Measurements from ENCODE around the gene HSD3B7. TPM values are rescaled to one million over a fixed set of nuclear protein-coding genes. Genes with fewer than 3 reads are reported as not detected.
A peak's percentile ranks its signal among the peaks of the same experiment; 100 is the strongest.

HSD3B7 gene
- total RNA-seq, 2 experiments from 2014 or later = 0.45 to 1.3 TPM

DNA sequence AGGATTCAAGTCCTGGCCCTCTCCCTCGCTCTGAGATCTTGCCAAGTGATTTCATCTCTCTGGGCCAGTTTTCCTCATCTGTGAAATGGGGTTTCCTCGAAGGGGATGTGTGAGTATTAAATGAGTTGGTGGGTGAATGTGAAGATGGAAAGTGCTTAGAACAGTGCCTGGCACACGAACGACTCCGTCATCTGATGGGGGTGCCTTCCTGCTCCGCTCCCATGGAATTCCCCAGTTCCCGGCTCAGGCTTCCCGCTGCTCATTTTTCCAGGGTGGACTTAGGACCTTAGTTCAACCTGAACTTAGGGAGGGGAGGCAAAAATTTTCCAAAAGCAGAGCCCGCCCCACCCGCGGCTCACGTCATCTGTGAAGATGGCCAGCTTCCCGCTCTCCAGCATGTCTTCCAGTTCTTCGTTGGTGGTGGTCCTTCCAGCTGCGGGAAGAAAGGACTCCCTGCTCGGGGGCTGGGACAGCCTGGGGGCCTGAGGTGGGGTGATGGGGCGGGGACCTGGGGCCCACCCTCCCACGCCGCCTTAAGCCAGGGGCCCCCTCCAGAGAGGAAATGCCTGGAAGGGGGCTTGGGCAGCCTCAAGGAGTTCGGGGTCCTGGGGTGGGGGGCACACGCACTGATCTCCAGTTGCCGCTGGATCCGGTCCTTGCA is 11.4 kb downstream of the HSD3B7 start:
- H3K27me3 Mint-ChIP-seq = no peaks in the 10 kb centered on the region
- CTCF ChIA-PET = interaction anchor here (1.0 to 1.3 kb wide), 4 partner anchors 12 to 152 kb away, joined by 4 to 6 read pairs (median 4); partner anchors contain the start of gene HSD3B7
- H3K27ac Mint-ChIP-seq = peak overlapping the region; percentile 39

DNA sequence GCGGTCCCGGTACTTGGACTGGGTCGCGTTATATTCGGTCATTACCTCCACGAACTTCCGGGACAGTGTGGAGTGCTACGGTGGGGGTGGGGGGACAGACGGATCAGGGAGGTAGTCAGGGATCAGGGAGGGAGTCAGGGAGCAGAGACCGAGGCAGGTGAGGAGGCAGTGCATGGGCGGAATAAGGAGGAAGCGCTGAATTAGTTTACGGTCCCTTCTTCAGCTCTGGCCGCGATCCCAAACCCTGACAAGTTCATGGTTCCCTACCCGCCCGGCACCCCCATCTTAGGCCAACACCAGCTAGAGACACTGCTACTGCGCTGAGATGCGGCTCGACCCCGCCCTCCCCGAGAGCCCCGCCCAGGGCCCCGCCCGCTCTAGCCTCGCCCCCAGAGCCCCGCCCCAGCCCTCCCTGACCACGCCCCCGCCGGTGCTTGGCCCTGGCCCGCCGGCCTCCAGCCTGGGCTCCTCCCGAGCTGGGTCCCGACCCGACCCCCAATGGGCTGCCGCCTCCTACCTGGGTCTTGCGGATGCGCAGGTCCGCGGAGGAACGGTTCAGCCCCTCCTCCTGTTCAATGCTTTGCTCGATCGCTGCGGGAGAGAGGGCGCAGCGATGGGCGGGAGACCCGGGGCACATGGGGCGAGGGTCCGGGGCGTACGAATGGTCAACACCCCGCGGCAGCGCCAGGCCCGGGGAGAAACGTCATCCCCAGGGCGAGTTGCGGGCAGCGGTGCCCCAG is 12.1 kb downstream of the HSD3B7 start:
- Mint-ChIP-seq H3K36me3 (ENCODE audit: low read depth) (no peaks in the 10 kb centered on the region), H3K9me3 (no peaks in the 10 kb centered on the region), H3K4me3 (peak overlapping the region; percentile 78), H3K27me3 (no peaks in the 10 kb centered on the region), H3K4me1 (ENCODE audit: low read depth) (peaks cover 13% of the 10 kb centered on the region), H3K27ac (peak overlapping the region; percentile 39)
- ChIA-PET POLR2A (interaction anchor here (1.0 to 1.4 kb wide), 3 partner anchors 12 to 77 kb away, joined by 3 to 5 read pairs (median 5); partner anchors contain the start of genes ZNF646 and ZNF668), CTCF (interaction anchor here (0.7 to 1.3 kb wide), 4 partner anchors 9 to 153 kb away, joined by 3 to 6 read pairs (median 4); partner anchors contain the start of gene HSD3B7)
- peak; percentile 89 for DNase-seq
- TF ChIP-seq, protein P1, sequence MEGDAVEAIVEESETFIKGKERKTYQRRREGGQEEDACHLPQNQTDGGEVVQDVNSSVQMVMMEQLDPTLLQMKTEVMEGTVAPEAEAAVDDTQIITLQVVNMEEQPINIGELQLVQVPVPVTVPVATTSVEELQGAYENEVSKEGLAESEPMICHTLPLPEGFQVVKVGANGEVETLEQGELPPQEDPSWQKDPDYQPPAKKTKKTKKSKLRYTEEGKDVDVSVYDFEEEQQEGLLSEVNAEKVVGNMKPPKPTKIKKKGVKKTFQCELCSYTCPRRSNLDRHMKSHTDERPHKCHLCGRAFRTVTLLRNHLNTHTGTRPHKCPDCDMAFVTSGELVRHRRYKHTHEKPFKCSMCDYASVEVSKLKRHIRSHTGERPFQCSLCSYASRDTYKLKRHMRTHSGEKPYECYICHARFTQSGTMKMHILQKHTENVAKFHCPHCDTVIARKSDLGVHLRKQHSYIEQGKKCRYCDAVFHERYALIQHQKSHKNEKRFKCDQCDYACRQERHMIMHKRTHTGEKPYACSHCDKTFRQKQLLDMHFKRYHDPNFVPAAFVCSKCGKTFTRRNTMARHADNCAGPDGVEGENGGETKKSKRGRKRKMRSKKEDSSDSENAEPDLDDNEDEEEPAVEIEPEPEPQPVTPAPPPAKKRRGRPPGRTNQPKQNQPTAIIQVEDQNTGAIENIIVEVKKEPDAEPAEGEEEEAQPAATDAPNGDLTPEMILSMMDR (IDR thresholded peaks at IDR 0.05) = no peak
- intact Hi-C loops (cut with micrococcal nuclease) = no loop called here
- ATAC-seq = peak; percentile 98

More for the DNA sequence above, 11.4 kb downstream of the HSD3B7 start:
- intact Hi-C loops (cut with micrococcal nuclease) = no loop called here
- H3K4me1 Mint-ChIP-seq (ENCODE audit: low read depth) = peaks cover 13% of the 10 kb centered on the region
- no peak for DNase-seq
- H3K9me3 Mint-ChIP-seq = no peaks in the 10 kb centered on the region
- POLR2A ChIA-PET = interaction anchor here (1.0 to 1.4 kb wide), 3 partner anchors 12 to 78 kb away, joined by 3 to 5 read pairs (median 5); partner anchors contain the start of genes ZNF646 and ZNF668
- TF ChIP-seq, protein P1 (IDR thresholded peaks at IDR 0.05) = no peak
- H3K36me3 Mint-ChIP-seq (ENCODE audit: low read depth) = no peaks in the 10 kb centered on the region
- peak overlapping the region; percentile 78 for H3K4me3 Mint-ChIP-seq
- ATAC-seq = no peak

DNA sequence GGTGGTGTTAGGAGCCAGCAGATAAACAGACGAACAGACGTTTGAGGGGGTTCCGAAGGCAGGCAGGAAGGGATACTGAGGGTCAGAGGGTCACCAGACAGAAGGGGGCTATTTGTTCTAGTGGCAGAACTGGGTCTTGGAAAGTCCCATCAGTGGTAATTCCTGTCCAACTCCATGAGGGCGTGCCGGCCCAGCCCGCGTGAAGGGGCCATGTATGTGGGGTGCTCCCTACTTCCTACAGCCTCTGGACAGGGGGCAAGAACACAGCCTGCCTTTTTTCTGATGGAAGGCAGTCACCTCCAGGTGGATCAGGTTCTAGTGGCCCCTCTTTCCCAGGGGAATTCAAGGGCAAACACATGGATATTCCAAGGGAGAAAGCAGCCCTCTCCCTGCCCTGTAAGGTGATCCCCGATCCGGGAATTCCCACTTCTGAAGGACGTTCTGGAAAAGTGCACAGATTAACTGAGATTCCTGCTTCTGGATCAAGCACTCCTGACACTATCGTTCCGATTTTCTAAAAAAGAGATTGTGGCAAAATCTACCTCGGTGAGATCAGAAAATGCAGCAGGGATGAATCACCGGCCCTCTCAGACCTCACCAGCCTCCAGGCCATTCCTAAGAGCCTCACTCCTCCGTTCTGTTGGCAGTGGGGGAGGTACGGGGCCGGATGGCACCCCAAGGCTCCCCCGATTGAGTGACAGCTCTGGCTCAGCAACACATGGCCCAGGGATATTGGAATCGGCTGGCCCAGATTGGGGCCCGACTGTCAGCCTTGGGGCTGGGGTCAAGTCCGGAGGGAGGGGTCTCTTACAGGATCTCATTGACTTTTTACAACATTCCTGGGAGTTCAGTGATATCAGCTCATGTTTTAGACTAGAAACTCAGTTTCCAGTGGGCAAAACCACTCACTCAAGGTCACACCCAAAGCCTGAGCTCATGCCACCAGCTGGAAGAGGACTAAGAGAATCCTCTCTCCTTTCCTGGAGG is 13.0 kb downstream of the HSD3B7 start:
- Mint-ChIP-seq H3K9me3 (no peaks in the 10 kb centered on the region), H3K36me3 (ENCODE audit: low read depth) (no peaks in the 10 kb centered on the region), H3K27ac (no peak overlapping the region), H3K4me1 (ENCODE audit: low read depth) (peaks cover 11% of the 10 kb centered on the region), H3K27me3 (no peaks in the 10 kb centered on the region), H3K4me3 (peak overlapping the region; percentile 78)
- no peak for DNase-seq
- ChIA-PET CTCF (interaction anchor here (0.7 to 2.3 kb wide), 6 partner anchors 8 to 154 kb away, joined by 3 to 8 read pairs (median 4); partner anchors contain the start of gene HSD3B7), POLR2A (interaction anchor here (1.4 kb wide), 1 partner anchor 76 kb away, joined by 5 read pairs; the partner anchor contains the start of genes ZNF646 and ZNF668)
- intact Hi-C loops (cut with micrococcal nuclease) = no loop called here
- ATAC-seq = no peak
- TF ChIP-seq, protein P1 (IDR thresholded peaks at IDR 0.05) = no peak

DNA sequence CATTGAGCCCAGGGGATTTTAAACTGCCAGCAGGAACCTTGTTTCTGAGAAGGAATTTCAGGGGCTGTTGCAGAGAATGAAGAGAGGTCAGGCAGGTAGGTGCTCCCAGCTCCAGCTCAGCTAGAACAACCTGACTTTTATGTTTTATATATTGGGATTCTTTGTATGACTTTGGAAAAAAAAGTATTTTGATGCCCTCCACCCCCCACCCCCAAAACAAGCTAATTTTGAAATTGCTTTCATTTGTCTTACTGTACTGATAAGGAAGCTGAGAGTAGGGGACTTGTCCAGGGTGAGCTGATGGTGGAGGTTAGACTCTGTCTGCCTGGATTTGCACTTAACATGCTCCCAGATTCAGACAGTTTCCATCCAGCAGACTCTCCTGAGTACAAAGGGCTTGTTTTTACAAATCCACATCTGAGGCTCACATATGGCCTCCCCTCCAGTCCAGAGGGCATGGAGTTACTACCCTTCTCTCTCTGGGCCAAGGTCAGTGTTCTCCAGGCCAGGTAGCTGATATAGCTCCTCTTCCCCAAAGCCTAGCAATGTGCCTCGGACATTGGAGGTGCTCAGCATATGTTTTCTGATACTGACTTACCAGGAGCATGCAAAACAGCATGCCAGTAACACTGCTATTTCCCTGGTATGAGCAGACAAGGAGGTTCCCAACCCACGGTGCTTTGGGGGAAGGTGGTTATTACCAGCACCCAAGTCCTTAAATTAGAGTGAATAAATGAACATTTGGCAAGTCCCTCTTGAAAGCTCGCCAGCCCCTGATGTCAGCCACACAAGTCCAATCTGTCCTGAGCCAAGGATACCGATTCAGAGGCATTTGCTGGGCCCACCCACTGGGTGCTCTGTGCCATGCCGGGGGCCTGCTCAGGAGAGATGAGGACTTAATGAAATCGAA is 14.1 kb downstream of the HSD3B7 start:
- peaks cover 11% of the 10 kb centered on the region for H3K4me1 Mint-ChIP-seq (ENCODE audit: low read depth)
- H3K27me3 Mint-ChIP-seq = no peaks in the 10 kb centered on the region
- H3K9me3 Mint-ChIP-seq = no peaks in the 10 kb centered on the region
- ChIA-PET POLR2A (interaction anchor here (0.8 to 1.5 kb wide), 2 partner anchors 46 to 75 kb away, joined by 3 read pairs; partner anchors contain the start of genes ZNF646 and ZNF668), CTCF (interaction anchor here (1.2 to 2.3 kb wide), 3 partner anchors 14 to 45 kb away, joined by 4 to 8 read pairs (median 4); partner anchors contain the start of gene HSD3B7)
- intact Hi-C loops (cut with micrococcal nuclease) = no loop called here
- no peak for DNase-seq
- TF ChIP-seq, protein P1 (IDR thresholded peaks at IDR 0.05) = no peak
- no peak overlapping the region for H3K27ac Mint-ChIP-seq
- no peak for ATAC-seq
- H3K4me3 Mint-ChIP-seq = no peak overlapping the region
- no peaks in the 10 kb centered on the region for H3K36me3 Mint-ChIP-seq (ENCODE audit: low read depth)
